Limb (tissue), 2 donors: ENCODE data around the gene MAX.
A peak's percentile ranks its signal among the peaks of the same experiment; 100 is the strongest.

Experiments
- DNase-seq, 2 donors: peaks; one replicate each; pipeline ENCODE4 v3.0.0-alpha.2; 2016; ENCODE audit errors: extremely low spot score in 2 of 2

MAX gene

GRCh38 chr14:65073605-65074201 is 28.6 kb downstream of the MAX start:
- DNase-seq: no peak

GRCh38 chr14:65072937-65073336 is 29.4 kb downstream of the MAX start:
- DNase-seq: no peak

DNA sequence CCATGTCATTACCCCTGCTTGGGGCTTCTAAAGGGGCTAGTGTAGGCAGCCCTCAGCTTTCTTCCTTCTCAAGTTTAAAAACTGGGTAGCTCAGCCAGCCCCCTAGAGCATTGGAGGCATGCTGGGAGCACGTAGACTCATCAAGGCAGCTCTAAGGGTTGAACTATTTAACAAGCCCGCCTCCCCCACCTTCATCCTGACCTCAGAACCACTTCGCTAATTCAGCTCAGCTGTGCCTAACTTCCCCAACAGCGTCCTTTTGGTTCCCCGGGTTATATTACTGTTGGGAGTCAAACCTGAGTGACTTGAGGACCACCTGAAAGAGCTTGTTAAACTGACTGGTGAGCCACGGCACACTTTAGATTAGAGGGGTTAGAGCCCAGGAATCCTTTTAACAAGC is 30.1 kb downstream of the MAX start:
- DNase-seq: no peak

DNA sequence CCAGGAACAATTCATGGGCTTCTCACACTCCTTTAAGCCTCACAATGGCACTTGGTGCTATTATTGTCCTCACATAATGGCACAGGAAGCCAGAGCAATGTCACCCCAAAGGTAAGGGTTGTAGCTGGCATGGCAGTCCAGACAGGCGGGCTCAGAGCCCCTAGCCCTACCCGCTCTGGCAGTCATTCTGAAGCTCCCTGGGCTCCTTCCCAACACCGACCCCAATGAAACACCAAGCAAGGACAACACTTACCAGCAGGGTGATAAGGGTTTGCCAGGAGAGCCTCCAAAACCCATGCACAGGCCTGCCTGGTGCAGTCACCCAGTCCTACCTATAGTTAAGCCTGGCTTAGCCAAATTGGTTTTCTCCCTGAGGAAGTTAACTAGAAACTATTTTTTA is 30.8 kb downstream of the MAX start:
- DNase-seq: no peak

DNA sequence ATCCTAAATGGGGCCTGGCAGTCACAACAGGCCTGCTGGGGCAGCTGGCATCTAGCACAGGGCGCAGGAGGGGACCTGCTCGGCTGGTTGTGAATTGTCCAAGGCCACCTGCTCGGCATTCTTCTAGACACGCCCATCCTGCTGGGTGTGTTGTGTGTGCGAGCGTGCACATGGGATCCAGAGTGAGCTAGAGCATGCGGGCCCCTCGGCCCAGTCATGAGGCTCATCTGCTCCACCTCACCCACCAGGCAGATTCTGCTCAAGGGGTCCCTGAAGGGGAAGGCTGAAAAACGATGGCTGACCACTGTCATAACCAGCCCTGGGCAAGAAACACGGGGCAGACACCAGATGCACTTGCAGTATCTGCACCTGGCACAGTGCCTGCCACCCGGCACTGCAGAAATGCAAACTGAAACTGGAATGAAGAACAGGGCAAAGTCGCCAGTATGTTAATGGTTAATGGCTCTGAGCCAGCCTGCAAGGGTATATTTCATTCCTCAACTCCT is 31.8 kb downstream of the MAX start:
- DNase-seq: peak in 1 of 2 donors; percentile 44

DNA sequence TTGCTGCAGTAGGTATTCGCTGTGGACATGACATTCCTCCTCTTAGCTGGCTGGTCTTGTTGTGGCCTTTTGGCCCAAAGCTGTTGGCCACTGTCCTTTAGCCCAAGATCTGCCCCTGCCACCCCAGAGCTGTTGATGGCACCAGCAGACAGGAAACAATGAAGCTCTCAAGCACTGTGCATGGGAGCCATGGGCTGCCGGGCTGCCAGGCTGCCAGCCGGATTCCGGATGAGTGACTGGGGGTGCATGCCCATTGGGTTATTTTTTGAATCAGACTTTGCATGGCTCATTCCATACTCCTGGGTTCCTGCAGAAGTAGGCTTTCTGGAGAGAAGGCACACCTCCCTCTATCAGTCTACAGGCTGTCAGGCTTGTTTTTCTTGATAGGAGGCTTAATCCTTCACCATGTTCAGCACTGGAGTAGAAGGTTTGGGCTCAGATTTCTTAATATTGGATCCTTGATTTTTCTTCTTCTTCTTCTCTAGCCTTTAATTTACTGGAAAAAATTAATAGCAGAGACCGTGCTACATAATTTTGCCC is 32.4 kb downstream of the MAX start:
- DNase-seq: no peak

DNA sequence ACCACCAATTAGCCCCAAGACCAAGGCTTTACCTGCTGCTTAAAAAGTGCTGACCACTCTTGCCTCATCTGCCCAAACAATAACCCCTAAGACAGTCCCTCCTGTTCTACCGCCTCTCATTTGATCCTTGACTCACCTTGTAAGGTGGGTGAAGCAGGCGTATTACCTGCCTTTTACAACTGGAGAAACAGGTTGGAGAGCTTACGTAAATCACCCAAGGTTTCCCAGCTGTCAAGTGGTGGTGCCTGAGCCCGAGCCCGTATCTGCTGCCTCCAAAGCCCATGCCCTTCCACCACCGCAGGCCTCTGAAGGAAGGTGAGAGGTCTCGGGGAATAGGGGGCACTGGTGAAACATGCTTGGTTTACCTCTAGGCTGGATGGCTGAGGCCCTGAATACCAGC is 36.6 kb downstream of the MAX start:
- no peak for DNase-seq

GRCh38 chr14:65062096-65063075 is 39.9 kb downstream of the MAX start:
- no peak for DNase-seq

DNA sequence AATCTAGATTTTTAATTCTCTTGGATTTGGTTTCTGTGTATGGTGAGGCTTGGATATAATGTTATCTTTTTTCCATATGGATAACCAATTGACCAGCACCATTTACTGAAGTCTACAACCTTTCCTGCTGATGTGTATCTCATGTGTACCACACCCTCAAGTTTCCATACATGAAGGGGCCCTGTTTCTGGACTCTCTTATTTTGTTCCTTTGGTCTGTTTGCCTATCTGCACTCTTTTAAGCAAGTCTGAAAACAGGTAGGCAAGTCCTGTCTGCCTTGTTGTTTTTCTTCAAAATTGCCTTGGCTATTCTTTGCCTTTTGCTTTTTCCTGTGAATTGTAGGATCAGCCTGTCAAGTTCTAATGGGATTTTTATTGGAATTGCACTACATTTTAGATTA is 44.6 kb downstream of the MAX start:
- DNase-seq: no peak

GRCh38 chr14:65054471-65055085 is 47.7 kb downstream of the MAX start:
- DNase-seq: no peak

- no peak for DNase-seq
These were observed 48.9 kb downstream of the MAX start for GRCh38 chr14:65053466-65053865.

DNA sequence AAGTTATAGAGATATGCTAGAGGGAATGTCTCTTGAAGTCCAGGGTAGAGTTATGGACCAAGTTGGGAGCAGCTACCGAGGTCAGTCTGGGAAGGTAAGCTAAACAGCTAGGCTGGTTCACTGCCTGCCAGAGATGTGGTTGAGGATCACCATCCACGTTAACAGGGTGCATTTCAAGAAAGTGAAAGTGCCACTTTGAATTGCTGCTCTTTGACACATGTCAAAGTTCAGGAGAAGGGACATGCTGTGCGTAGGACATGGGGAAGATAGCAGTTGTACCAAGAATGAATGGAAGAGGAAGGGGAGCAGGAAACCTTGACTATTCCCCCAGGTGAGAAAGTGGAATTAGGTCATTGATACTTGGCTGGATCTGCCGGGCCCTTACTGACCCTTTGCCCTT is 49.5 kb downstream of the MAX start:
- DNase-seq: no peak

DNA sequence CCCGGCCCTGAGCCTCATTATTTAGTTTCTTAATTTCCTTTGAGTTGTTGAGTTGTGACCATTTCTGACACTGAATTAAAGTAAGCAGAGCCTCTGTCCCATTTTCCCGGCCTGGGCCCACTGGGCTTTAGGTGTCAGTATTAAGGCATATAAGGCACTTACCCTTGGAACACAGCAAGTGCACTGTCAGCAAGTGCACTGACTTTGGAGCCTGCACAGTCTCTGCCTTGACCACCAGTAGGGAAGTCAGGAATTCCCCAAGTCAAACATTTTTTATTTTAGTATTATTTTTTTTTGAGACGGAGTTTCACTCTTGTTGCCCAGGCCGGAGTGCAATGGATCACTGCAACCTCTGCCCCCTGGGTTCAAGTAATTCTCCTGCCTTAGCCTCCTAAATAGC is 56.6 kb downstream of the MAX start:
- DNase-seq: no peak

- DNase-seq: no peak
These were observed 57.3 kb downstream of the MAX start for GRCh38 chr14:65045006-65045405.

- DNase-seq: no peak
These were observed 57.7 kb downstream of the MAX start for GRCh38 chr14:65044596-65044959.

GRCh38 chr14:65043893-65044595 is 58.3 kb downstream of the MAX start:
- DNase-seq: no peak

DNA sequence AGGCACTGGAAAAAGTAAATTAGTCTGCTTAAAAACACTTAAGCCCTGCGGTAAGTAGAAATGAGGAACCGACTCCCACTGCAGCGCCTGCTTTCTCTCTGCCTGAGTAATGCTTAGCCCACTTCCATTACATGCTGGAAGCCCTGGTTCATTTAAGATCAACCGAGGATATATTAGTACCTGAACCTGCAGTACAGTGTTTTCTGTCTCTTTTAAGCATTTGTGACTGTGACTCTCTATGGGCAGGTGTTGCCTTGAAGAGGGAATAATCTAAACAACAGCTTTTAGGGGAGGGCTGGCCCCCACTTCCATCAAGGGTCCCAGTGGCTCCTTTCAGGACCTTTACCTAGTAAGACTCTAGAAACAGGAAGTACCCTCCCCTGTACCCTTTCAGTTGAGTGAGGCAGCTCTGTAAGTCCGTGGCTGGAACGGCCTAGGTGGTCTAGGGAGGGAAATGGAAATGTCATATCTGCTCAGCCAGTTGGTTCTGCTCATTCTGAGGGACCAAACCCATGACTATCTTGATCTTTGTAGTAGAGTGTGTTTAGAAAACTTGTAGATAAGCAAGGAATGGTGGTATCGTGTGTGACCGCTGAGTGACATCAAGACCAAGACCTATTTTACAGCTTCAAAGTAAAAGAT is 59.5 kb downstream of the MAX start:
- no peak for DNase-seq

DNA sequence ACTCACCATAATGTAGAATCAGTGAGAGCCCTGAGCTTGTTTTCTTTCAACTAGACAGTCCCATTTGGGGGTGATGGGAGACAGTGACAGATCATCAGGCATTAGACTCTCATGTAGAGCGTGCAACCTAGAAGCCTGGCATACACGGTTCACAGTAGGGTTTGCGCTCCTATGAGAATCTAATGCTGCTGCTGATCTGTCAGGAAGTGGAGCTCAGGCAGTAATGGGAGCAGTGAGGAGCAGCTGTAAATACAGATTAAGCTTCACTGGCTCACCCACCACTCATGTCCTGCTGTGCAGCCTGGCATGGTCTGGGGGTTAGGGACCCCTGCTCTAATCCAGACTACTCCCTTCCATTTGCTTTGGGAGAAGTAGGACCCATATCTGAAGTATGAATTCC is 60.0 kb downstream of the MAX start:
- DNase-seq: no peak

DNA sequence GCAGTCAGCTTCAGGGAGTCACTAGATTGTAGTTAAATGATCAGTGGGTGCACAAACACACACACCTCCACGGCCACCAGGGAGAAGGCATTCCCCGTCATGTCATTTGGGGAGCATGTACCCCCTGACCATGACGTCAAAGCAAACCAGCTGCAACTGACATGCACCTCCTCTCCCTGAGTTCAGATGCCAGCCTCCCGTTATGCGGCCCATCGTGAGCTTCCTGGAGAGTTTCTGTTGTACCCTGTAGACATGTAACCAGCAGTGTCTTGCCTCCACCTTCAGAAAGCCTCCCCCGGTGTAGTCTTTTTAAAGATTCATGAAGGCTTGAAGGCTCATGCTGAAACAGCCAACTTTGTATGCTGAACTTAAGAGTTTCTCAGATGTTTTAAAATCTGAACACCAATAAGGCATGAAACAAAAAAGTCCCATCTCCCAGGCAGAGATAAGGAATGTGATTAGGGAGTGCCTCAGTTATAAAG is 60.8 kb downstream of the MAX start:
- no peak for DNase-seq

- DNase-seq: no peak
These were observed 61.5 kb downstream of the MAX start for GRCh38 chr14:65040666-65041433.
